Measurements from ENCODE around the gene NKD1.

Gene NKD1

DNA sequence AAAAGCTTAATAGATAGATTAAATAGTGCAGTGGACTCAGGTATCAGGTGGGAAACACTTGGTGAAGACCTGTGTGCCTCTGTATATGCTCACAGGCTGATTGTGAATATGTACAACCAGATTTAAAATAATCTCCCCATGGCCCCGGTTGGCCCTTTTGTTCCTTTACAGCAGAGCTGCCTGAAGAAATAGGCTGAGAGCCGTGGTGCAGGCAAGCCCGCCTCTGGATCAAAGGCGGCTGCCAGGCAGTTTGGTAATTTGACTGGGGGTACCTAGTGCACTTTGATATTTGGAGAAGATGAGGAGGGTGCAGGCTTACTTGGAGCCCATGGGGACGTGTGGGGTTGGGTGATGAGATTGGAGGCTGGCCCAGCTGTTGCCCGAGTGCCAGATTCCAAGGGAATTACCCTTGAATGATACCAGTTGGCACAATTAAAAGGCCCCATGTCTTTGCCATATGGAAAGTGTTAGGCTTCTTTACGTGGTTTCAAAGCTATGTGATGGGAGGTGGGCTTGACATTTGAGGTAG, 5.0 kb downstream of the NKD1 start:
- TF ChIP-seq ZNF274 (IDR thresholded peaks at IDR 0.05; ENCODE audit: low read depth, low read length) = no peak
- H3K4me3 ChIP-seq (ENCODE audit: low read length) = no peak overlapping the region

- H3K4me3 ChIP-seq (ENCODE audit: low read length) = no peak overlapping the region
- no peak for TF ChIP-seq ZNF274 (IDR thresholded peaks at IDR 0.05; ENCODE audit: low read depth, low read length)
Observed at GRCh38 chr16:50553731-50554360, 5.7 kb downstream of the NKD1 start.

- no peak overlapping the region for H3K4me3 ChIP-seq (ENCODE audit: low read length)
- no peak for TF ChIP-seq ZNF274 (IDR thresholded peaks at IDR 0.05; ENCODE audit: low read depth, low read length)
Observed at GRCh38 chr16:50555269-50555875, 7.2 kb downstream of the NKD1 start.

DNA sequence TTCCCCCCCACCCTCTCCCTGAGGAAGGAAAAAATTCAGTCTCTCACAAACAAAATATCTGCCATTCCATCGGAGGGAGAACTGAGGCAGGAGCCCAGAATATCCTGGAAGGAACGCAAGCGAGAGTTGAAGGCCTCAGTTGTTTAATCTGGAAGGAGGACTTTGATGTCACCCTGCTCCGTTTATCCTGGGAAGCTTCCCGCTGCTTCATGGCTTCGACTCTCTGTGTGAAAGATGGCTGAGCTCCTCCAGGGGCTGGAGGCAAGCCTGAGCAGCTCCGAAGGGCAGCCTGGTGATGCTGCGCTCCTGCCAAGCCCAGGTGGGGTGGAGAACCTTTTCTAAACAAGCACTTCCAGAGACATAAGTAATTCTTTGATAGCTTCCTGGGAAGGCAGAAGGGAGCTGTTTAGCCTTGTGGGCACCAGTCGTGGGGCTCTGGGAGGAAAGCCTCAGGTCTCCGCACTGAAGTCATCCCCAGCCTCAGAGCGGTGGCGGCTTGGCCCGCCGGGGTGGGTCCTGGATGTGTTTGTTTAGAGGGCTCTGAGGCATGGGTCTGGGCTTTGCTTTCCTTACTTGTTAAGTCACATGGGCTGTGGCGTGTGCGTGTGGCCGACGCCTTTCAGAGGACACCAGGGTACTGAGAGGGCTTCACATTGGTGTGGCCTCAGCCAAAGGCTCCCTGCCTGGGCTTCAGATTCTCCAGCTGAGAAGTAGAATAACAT, 7.9 kb downstream of the NKD1 start:
- H3K4me3 ChIP-seq (ENCODE audit: low read length) = no peak overlapping the region
- no peak for TF ChIP-seq ZNF274 (IDR thresholded peaks at IDR 0.05; ENCODE audit: low read depth, low read length)

- no peak overlapping the region for H3K4me3 ChIP-seq (ENCODE audit: low read length)
- no peak for TF ChIP-seq ZNF274 (IDR thresholded peaks at IDR 0.05; ENCODE audit: low read depth, low read length)
Observed at GRCh38 chr16:50557046-50557445, 8.8 kb downstream of the NKD1 start.

- no peak for TF ChIP-seq ZNF274 (IDR thresholded peaks at IDR 0.05; ENCODE audit: low read depth, low read length)
- H3K4me3 ChIP-seq (ENCODE audit: low read length) = no peak overlapping the region
Observed at GRCh38 chr16:50558913-50559312, 10.7 kb downstream of the NKD1 start.

DNA sequence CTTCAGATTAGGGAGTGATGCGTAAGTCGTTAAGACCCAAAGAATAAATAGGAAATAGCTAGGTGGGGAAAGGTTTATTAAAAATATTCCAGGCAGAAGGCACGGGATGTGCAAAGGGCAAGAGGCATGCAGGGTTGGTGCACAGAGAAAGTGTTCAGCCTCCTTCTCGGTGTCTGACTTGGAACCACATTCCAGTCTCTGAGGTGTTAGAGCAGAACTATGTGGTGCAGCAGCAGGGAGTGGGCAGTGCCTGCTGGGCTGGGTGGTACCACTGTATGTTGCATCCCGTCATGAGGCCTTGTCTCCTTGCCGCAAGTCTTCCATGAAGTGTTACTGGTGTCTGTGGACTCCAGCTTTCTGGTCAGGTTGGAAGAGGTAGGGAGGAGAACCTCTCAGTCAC, 11.1 kb downstream of the NKD1 start:
- no peak overlapping the region for H3K4me3 ChIP-seq (ENCODE audit: low read length)
- no peak for TF ChIP-seq ZNF274 (IDR thresholded peaks at IDR 0.05; ENCODE audit: low read depth, low read length)

DNA sequence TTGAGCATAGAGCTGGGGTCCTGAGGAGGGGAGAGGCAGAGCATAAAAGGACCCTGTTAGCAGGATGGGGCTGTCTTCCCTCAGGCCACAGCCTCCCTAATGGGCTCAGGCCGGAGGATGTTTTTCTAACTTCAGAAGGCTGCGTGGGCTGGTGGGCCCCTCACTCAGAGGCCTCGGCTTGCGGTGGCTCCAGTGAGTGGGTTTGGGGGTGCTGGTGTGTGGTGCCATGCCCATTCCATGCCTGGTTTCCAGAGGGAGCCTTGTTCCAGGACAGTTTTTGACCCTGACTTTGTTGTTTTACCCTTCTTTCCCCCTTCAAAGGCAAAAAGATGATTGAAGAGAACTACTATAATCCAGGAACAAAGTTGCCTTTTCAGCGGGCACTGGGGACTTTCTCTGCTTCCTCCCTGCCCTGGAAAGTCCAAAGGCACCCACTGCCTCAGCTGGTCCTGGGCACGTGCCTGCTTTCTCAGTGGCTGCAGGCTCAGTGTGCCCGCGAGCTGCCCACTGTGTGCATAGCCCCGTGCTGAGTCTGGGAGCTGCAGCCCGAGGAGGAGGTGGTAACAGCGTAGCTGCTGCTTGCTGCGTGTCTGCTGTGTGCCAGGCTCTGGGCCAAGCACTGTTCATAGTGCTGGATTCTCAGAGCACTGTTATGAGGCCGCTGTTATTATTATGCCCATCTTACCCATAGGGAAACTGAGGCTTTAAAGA, 11.8 kb downstream of the NKD1 start:
- no peak for TF ChIP-seq ZNF274 (IDR thresholded peaks at IDR 0.05; ENCODE audit: low read depth, low read length)
- H3K4me3 ChIP-seq (ENCODE audit: low read length) = no peak overlapping the region

GRCh38 chr16:50560903-50561863, 13.0 kb downstream of the NKD1 start:
- H3K4me3 ChIP-seq (ENCODE audit: low read length) = no peak overlapping the region
- TF ChIP-seq ZNF274 (IDR thresholded peaks at IDR 0.05; ENCODE audit: low read depth, low read length) = no peak

DNA sequence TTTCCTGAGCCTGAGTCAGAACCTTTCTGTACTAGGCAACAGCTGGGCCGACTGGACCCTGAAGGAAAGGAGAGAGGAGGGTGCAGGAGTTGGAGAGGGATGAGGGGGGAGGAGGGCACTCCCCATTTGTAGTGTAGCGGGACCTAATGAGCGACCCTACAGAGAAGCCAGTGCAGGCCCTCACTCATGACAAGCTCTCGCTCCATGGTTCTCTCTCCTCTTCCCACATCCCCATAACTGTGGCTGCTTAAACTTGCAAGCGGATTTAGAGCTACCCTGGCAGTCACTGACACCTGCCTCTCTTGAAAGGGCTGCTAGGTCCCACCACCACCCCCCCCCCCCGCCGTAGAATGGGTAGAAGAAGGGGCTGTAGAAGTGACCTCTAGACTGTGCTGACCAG, 14.5 kb downstream of the NKD1 start:
- TF ChIP-seq ZNF274 (IDR thresholded peaks at IDR 0.05; ENCODE audit: low read depth, low read length) = no peak
- no peak overlapping the region for H3K4me3 ChIP-seq (ENCODE audit: low read length)

DNA sequence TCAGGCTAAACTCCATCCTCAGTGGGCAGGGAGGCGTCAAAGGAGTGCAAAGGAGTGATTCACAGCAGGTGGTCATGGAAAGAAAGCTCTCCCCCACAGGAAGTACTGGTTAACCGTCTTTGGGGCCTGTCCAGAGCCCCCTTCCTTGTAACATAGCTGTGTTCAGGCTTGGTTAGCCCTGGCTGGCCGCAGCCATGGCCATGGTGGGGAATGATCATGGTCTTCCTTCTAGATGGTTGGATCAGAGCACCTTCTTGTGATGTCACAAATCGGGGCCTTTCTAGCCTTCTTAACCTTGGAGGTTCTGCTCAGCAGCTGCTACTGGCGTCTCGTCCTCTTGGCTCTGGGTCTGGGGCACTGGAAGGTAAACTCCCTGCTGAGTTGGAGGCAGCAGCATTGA, 15.8 kb downstream of the NKD1 start:
- H3K4me3 ChIP-seq (ENCODE audit: low read length) = no peak overlapping the region
- no peak for TF ChIP-seq ZNF274 (IDR thresholded peaks at IDR 0.05; ENCODE audit: low read depth, low read length)

GRCh38 chr16:50565428-50565827, 17.2 kb downstream of the NKD1 start:
- no peak for TF ChIP-seq ZNF274 (IDR thresholded peaks at IDR 0.05; ENCODE audit: low read depth, low read length)
- no peak overlapping the region for H3K4me3 ChIP-seq (ENCODE audit: low read length)

All from GM08714 (cell line).